ENCODE data around the gene NAGA. TPM values are rescaled to one million over a fixed set of nuclear protein-coding genes. Genes with fewer than 3 reads are reported as not detected.
"Not testable (repeated sequence)": the region's sequence is repeated elsewhere in the genome, so short reads cannot be mapped to it uniquely, and the experiment has no call there.

NAGA gene
- total RNA-seq, 3 donors from 2014 or later (not counting 1 experiment from before 2014, with no cell fraction given): 12.8 to 15.7 (median 14.2) TPM

DNA sequence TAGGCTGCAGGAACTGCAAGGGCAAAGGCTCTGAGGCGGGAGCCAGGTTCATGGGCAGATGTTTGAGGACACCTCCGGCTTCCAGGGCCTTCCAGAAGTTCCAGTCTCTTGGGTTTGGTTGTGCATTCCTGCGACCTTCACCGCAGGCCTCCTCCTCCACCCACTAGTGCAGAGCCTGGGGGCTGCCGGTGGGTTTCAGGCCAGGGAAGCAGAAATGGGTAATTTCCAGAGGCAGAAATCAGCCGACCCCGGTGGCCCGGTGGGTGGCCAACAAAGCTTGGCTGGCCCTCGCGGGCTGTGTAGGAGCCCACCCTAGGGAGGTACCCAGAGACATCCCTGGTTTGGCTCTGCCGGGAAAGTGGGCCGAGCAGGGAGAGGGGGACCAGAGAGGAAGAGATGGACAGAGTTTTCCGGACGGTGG, 3.0 kb upstream of the NAGA start:
- ATAC-seq: no peak
- Mint-ChIP-seq H3K4me3 (peak overlapping the region; percentile 77), H3K9me3 (no peaks in the 10 kb centered on the region), H3K27me3 (ENCODE audit: low read depth in 2 of 2) (no peaks in the 10 kb centered on the region), H3K36me3 (no peaks in the 10 kb centered on the region), H3K4me1 (peaks cover 19 to 33% of the 10 kb centered on the region in 2 donors), H3K27ac (peak overlapping the region; percentile 18 to 79)
- no peaks in the 10 kb centered on the region for H3K27me3 ChIP-seq (ENCODE audit: control insufficient read depth, insufficient read depth, low read length)
- peak overlapping the region; percentile 40 for H3K4me3 ChIP-seq (ENCODE audit: low read length)
- H3K27ac ChIP-seq (ENCODE audit: low read length): no peak overlapping the region
- no peaks in the 10 kb centered on the region for H3K36me3 ChIP-seq (ENCODE audit: control insufficient read depth, insufficient read depth, low read length)
- no peak for DNase-seq
- intact Hi-C loops (cut with micrococcal nuclease): no loop called here
- WGBS (ENCODE audit: insufficient coverage): 86% methylated on average over 14 of the region's 14 CpGs
- no peak for TF ChIP-seq CTCF (IDR thresholded peaks at IDR 0.05)
- H3K4me1 ChIP-seq (ENCODE audit: control insufficient read depth, insufficient read depth, low read length): peaks cover 42% of the 10 kb centered on the region
- H3K9me3 ChIP-seq (ENCODE audit: control insufficient read depth, insufficient read depth, low read length): no peaks in the 10 kb centered on the region

- H3K4me1 Mint-ChIP-seq: peaks cover 19 to 33% of the 10 kb centered on the region in 2 donors
- Histone ChIP-seq H3K9me3 (ENCODE audit: control insufficient read depth, insufficient read depth, low read length) (no peaks in the 10 kb centered on the region), H3K4me3 (ENCODE audit: low read length) (no peak overlapping the region), H3K27me3 (ENCODE audit: control insufficient read depth, insufficient read depth, low read length) (no peaks in the 10 kb centered on the region), H3K27ac (ENCODE audit: low read length) (no peak overlapping the region), H3K4me1 (ENCODE audit: control insufficient read depth, insufficient read depth, low read length) (peaks cover 39% of the 10 kb centered on the region), H3K36me3 (ENCODE audit: control insufficient read depth, insufficient read depth, low read length) (no peaks in the 10 kb centered on the region)
- peak overlapping the region; percentile 18 to 79 for H3K27ac Mint-ChIP-seq
- ATAC-seq: no peak
- peak overlapping the region; percentile 77 for H3K4me3 Mint-ChIP-seq
- intact Hi-C loops (cut with micrococcal nuclease): no loop called here
- no peaks in the 10 kb centered on the region for H3K36me3 Mint-ChIP-seq
- DNase-seq: no peak
- 84% methylated on average over 8 of the region's 8 CpGs for WGBS (ENCODE audit: insufficient coverage)
- no peak for TF ChIP-seq CTCF (IDR thresholded peaks at IDR 0.05)
- H3K9me3 Mint-ChIP-seq: no peaks in the 10 kb centered on the region
- no peaks in the 10 kb centered on the region for H3K27me3 Mint-ChIP-seq (ENCODE audit: low read depth in 2 of 2)
Measured at GRCh38 chr22:42072606-42073330, 2.2 kb upstream of the NAGA start.

DNA sequence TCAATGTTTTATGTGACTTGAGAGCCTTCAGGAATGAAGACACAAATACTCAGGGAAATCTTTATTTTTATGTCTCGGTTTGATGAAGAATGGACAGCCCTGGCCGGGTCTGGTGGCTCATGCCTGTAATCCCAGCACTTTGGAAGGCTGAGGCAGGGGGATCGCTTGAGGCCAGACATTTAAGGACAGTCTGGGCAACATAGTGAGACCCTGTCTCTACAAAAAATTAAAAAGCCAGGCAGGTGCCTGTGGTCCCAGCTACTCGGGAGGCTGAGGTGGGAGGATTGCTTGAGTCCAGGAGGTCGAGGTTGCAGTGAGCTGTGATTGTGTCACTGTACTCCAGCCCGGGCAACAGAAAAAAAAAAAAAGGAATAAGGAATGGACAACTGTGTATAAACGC, 896 bp upstream of the NAGA start:
- Mint-ChIP-seq H3K4me1 (peaks cover 19 to 38% of the 10 kb centered on the region in 2 donors), H3K4me3 (peak overlapping the region; percentile 93), H3K27ac (peak overlapping the region; percentile 86 to 94)
- H3K27me3 ChIP-seq (ENCODE audit: control insufficient read depth, insufficient read depth, low read length); ATAC-seq; H3K36me3 Mint-ChIP-seq; H3K27me3 Mint-ChIP-seq (ENCODE audit: low read depth in 2 of 2); H3K9me3 ChIP-seq (ENCODE audit: control insufficient read depth, insufficient read depth, low read length); intact Hi-C loops (cut with micrococcal nuclease); H3K4me3 ChIP-seq (ENCODE audit: low read length); DNase-seq; H3K36me3 ChIP-seq (ENCODE audit: control insufficient read depth, insufficient read depth, low read length); H3K9me3 Mint-ChIP-seq: not testable (repeated sequence)
- Histone ChIP-seq H3K27ac (ENCODE audit: low read length) (peak overlapping the region; percentile 66), H3K4me1 (ENCODE audit: control insufficient read depth, insufficient read depth, low read length) (peaks cover 39% of the 10 kb centered on the region)
- 84% methylated on average over 7 of the region's 7 CpGs for WGBS (ENCODE audit: insufficient coverage)

- Histone ChIP-seq H3K9me3 (ENCODE audit: control insufficient read depth, insufficient read depth, low read length) (no peaks in the 10 kb centered on the region), H3K36me3 (ENCODE audit: control insufficient read depth, insufficient read depth, low read length) (peaks cover 8% of the 10 kb centered on the region), H3K27me3 (ENCODE audit: control insufficient read depth, insufficient read depth, low read length) (no peaks in the 10 kb centered on the region), H3K4me1 (ENCODE audit: control insufficient read depth, insufficient read depth, low read length) (peaks cover 38% of the 10 kb centered on the region), H3K4me3 (ENCODE audit: low read length) (peak overlapping the region; percentile 77), H3K27ac (ENCODE audit: low read length) (peak overlapping the region; percentile 66)
- H3K27ac Mint-ChIP-seq: peak overlapping the region; percentile 86 to 94
- H3K27me3 Mint-ChIP-seq (ENCODE audit: low read depth in 2 of 2): no peaks in the 10 kb centered on the region
- whole genome bisulfite sequencing (ENCODE audit: insufficient coverage): 14% methylated on average over 17 of the region's 19 CpGs
- peak overlapping the region; percentile 93 for H3K4me3 Mint-ChIP-seq
- H3K4me1 Mint-ChIP-seq: peaks cover 16 to 35% of the 10 kb centered on the region in 2 donors
- no peak for TF ChIP-seq CTCF (IDR thresholded peaks at IDR 0.05)
- ATAC-seq: no peak
- intact Hi-C loops (cut with micrococcal nuclease): loop anchor here (1.0 kb wide), 2 partner anchors 9 to 20 kb away; partner anchors contain the start of genes NDUFA6 and SMDT1
- DNase-seq: no peak
- no peaks in the 10 kb centered on the region for H3K9me3 Mint-ChIP-seq
- no peaks in the 10 kb centered on the region for H3K36me3 Mint-ChIP-seq
Measured at GRCh38 chr22:42069801-42070516, 653 bp downstream of the NAGA start.
